Vagina (tissue), 2 donors: ENCODE measurements around the gene GLI3.

ENCODE experiments used
- POLR2A ChIP-seq, 2 donors: fragments of 450-650 bp; IDR thresholded peaks; one replicate each; pipeline ENCODE4 v1.6.1; 2017; ENCODE audit warnings: antibody characterized with exemption in 2 of 2, mild to moderate bottlenecking in 2 of 2, moderate library complexity in 2 of 2
- POLR2AphosphoS5 ChIP-seq, 2 donors: sonication (generic); formaldehyde crosslinking; IDR thresholded peaks; one replicate each; pipeline ENCODE4 v1.9.0; 2017; ENCODE audit warnings: antibody characterized with exemption in 2 of 2, mild to moderate bottlenecking in 2 of 2, low read depth in 1 of 2; ENCODE audit not compliant: insufficient read depth in 1 of 2
- TF ChIP-seq, protein P1 (sequence below), 3 experiments: fragments of 450-650 bp in 2 of 3; fragments of 200-600 bp in 1 of 3; sonication (generic) in 1 of 3; IDR thresholded peaks; one replicate each; pipeline ENCODE4 v1.5.1; 2017 to 2019; ENCODE audit warnings: antibody characterized with exemption in 3 of 3, mild to moderate bottlenecking in 2 of 3, moderate library complexity in 2 of 3

DNA sequence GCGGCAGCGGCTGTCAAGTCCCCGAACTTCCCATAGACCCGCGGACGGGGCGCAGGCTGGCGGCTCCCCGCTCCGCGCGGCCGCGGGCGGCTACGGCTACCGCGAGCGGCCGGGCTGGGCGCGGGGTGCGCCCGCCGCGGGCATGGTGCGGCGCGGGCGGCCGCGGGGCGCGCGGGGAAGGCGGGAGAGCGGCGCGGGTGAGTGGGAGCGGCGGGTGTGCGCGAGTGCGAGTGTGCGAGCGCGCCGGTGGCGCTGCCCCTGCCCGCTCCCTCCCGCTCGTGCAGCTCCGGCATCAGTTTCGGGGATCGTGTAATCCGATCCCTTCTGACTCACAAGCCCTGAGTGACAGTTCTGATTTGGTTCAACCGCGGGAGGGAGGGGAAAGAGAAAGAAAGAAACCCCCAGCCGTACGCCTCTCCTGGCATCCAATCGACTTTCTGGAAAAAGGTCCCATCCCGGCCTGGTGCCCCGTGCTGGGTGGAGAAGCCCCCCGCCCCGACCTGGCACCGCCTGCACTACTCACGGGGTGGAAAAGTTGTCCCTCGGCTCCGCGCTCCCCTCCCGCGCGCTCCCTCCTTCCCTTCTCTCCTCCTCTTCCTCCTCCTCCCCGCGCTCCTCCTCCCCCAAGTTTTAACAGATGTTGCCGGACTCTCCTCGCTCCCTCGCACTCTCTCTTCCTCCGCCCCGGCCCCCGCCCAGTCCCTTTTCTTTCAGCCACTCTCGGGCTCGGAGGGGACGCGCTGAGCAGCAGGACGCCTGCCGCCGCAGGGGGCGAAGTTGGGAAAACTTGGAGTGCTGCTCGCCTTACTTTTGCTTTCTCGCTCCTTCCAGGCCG, at the start of gene GLI3:
- TF ChIP-seq, protein P1, sequence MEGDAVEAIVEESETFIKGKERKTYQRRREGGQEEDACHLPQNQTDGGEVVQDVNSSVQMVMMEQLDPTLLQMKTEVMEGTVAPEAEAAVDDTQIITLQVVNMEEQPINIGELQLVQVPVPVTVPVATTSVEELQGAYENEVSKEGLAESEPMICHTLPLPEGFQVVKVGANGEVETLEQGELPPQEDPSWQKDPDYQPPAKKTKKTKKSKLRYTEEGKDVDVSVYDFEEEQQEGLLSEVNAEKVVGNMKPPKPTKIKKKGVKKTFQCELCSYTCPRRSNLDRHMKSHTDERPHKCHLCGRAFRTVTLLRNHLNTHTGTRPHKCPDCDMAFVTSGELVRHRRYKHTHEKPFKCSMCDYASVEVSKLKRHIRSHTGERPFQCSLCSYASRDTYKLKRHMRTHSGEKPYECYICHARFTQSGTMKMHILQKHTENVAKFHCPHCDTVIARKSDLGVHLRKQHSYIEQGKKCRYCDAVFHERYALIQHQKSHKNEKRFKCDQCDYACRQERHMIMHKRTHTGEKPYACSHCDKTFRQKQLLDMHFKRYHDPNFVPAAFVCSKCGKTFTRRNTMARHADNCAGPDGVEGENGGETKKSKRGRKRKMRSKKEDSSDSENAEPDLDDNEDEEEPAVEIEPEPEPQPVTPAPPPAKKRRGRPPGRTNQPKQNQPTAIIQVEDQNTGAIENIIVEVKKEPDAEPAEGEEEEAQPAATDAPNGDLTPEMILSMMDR (IDR thresholded peaks at IDR 0.05), result peak in 1 of 3 experiments; percentile 16
- TF ChIP-seq POLR2AphosphoS5 (IDR thresholded peaks at IDR 0.05; ENCODE audit: insufficient read depth in 1 of 2, low read depth in 1 of 2) (peak; percentile 27 to 86), POLR2A (IDR thresholded peaks at IDR 0.05) (peak in 1 of 2 donors; percentile 82)
